Hepatocyte (in vitro differentiated cells): ENCODE results near the gene GJB5. TPM values are rescaled to one million over a fixed set of nuclear protein-coding genes. Genes with fewer than 3 reads are reported as not detected.

Experiments used
- DNase-seq: peaks from one replicate; pipeline ENCODE4 v3.0.0-alpha.2; 2016; ENCODE audit warnings: low spot score
- H2AFZ ChIP-seq: fragments of 200-600 bp; sonication (generic); 2 replicates; pipeline ENCODE4 v1.6.0; 2016; ENCODE audit warnings: antibody characterized with exemption, mild to moderate bottlenecking
- H3K27ac ChIP-seq: fragments of 200-600 bp; sonication (generic); 2 replicates; pipeline ENCODE4 v1.5.1; 2016; ENCODE audit warnings: mild to moderate bottlenecking
- H3K27me3 ChIP-seq: fragments of 200-600 bp; sonication (generic); 2 replicates; pipeline ENCODE4 v1.6.1; 2016
- H3K36me3 ChIP-seq: fragments of 200-600 bp; sonication (generic); replicated peaks from 2 replicates; pipeline ENCODE4 v1.5.1; 2016; ENCODE audit warnings: low read depth; ENCODE audit not compliant: insufficient read depth
- H3K4me1 ChIP-seq: fragments of 200-600 bp; sonication (generic); 2 replicates; pipeline ENCODE4 v1.5.1; 2016; ENCODE audit warnings: mild to moderate bottlenecking, moderate library complexity; ENCODE audit not compliant: insufficient read depth
- H3K4me2 ChIP-seq: fragments of 200-600 bp; sonication (generic); 2 replicates; pipeline ENCODE4 v1.6.0; 2016
- H3K4me3 ChIP-seq: fragments of 200-600 bp; sonication (generic); 2 replicates; pipeline ENCODE4 v1.5.1; 2016; ENCODE audit warnings: mild to moderate bottlenecking
- H3K79me2 ChIP-seq: fragments of 200-600 bp; sonication (generic); 2 replicates; pipeline ENCODE4 v1.6.0; 2017; ENCODE audit warnings: mild to moderate bottlenecking
- H3K9me2 ChIP-seq: fragments of 200-600 bp; sonication (generic); replicated peaks from 2 replicates; pipeline ENCODE4 v1.6.0; 2017; ENCODE audit warnings: mild to moderate bottlenecking; ENCODE audit not compliant: insufficient read depth
- H3K9me3 ChIP-seq: fragments of 200-600 bp; sonication (generic); 2 replicates; pipeline ENCODE4 v1.5.1; 2016; ENCODE audit warnings: low read depth, mild to moderate bottlenecking
- H4K20me1 ChIP-seq: fragments of 200-600 bp; sonication (generic); 2 replicates; pipeline ENCODE4 v1.6.0; 2016; ENCODE audit warnings: mild to moderate bottlenecking; ENCODE audit not compliant: insufficient read depth, poor library complexity, severe bottlenecking
- EZH2 ChIP-seq: fragments of 200-600 bp; sonication (generic); IDR thresholded peaks from 2 replicates; pipeline ENCODE4 v1.6.1; 2016; ENCODE audit warnings: antibody characterized with exemption, mild to moderate bottlenecking, borderline replicate concordance
- EZH2phosphoT487 ChIP-seq: fragments of 200-600 bp; sonication (generic); IDR thresholded peaks from one replicate; pipeline ENCODE4 v1.6.1; 2018; ENCODE audit warnings: antibody characterized with exemption, mild to moderate bottlenecking, low read depth, moderate library complexity; ENCODE audit not compliant: unreplicated experiment, severe bottlenecking
- WGBS: methylation state at CpG from one replicate; pipeline ENCODE4 v1.1.6; 2016; ENCODE audit warnings: low lambda C conversion rate; ENCODE audit errors: missing lambda C conversion rate; 5-methylcytosine and 5-hydroxymethylcytosine counted together
- polyA plus RNA-seq: library from polyadenylated mRNA; unstranded; fragments of >200 nt; fragmentation: Nextera tagmentation; extraction: Ambion mirVana; gene quantifications from 2 replicates; pipeline ENCODE4 v1.2.1, GENCODE V29; 2016
- total RNA-seq: library from RNA; depleted of rRNA; stranded (reverse); fragments of >200 nt; gene quantifications from 2 replicates; pipeline ENCODE4 v1.2.3, GENCODE V29; 2014
- TF ChIP-seq, protein P1 (sequence below): fragments of 200-600 bp; sonication (generic); IDR thresholded peaks from 2 replicates; pipeline ENCODE4 v1.5.1; 2016; ENCODE audit warnings: antibody characterized with exemption, mild to moderate bottlenecking; ENCODE audit not compliant: poor library complexity

The GJB5 gene
- total and polyA plus RNA-seq, 2 experiments from 2014 or later: 0.80 to 0.85 TPM

- H3K4me2 ChIP-seq: no peak overlapping the region
- no peaks in the 10 kb centered on the region for H4K20me1 ChIP-seq
- H3K9me3 ChIP-seq: no peaks in the 10 kb centered on the region
- no peak overlapping the region for H3K4me3 ChIP-seq
- no peak overlapping the region for H3K27ac ChIP-seq
- H3K79me2 ChIP-seq: no peaks in the 10 kb centered on the region
- H2AFZ ChIP-seq: no peak overlapping the region
- H3K9me2 ChIP-seq: no peaks in the 10 kb centered on the region
- DNase-seq: no peak
- no peaks in the 10 kb centered on the region for H3K4me1 ChIP-seq
- no peaks in the 10 kb centered on the region for H3K27me3 ChIP-seq
- no peaks in the 10 kb centered on the region for H3K36me3 ChIP-seq
- TF ChIP-seq, protein P1, sequence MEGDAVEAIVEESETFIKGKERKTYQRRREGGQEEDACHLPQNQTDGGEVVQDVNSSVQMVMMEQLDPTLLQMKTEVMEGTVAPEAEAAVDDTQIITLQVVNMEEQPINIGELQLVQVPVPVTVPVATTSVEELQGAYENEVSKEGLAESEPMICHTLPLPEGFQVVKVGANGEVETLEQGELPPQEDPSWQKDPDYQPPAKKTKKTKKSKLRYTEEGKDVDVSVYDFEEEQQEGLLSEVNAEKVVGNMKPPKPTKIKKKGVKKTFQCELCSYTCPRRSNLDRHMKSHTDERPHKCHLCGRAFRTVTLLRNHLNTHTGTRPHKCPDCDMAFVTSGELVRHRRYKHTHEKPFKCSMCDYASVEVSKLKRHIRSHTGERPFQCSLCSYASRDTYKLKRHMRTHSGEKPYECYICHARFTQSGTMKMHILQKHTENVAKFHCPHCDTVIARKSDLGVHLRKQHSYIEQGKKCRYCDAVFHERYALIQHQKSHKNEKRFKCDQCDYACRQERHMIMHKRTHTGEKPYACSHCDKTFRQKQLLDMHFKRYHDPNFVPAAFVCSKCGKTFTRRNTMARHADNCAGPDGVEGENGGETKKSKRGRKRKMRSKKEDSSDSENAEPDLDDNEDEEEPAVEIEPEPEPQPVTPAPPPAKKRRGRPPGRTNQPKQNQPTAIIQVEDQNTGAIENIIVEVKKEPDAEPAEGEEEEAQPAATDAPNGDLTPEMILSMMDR: no peak
- TF ChIP-seq EZH2phosphoT487 (no peak), EZH2 (no peak)
- WGBS: 81% methylated on average over 3 of the region's 3 CpGs
Measured at GRCh38 chr1:34715139-34715538, 39.7 kb upstream of the GJB5 start.

DNA sequence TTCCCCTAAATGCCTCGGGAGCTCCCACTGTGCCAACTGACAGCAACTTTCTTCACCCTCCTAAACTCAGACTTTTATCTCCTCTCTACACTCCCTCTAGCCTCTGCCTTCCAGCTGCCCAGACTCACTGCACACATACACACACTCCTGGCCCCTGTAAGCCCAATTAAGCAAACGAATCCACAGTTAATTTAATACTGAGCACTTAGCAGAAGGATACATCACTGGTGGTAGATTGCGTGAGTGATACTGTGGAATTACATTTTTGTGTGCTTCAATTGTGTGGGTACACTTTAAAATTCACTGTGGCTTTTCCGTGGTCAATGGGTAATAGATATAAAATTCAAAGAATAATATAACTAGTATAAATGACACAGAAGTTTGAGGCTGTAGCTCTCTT, 33.6 kb upstream of the GJB5 start:
- Histone ChIP-seq H3K79me2 (no peaks in the 10 kb centered on the region), H4K20me1 (no peaks in the 10 kb centered on the region), H3K4me1 (no peaks in the 10 kb centered on the region), H3K9me2 (no peaks in the 10 kb centered on the region), H3K36me3 (no peaks in the 10 kb centered on the region), H2AFZ (no peak overlapping the region), H3K27ac (no peak overlapping the region), H3K4me3 (no peak overlapping the region), H3K9me3 (no peaks in the 10 kb centered on the region), H3K4me2 (no peak overlapping the region), H3K27me3 (no peaks in the 10 kb centered on the region)
- WGBS: 77% methylated on average over 4 of the region's 4 CpGs
- TF ChIP-seq EZH2phosphoT487 (no peak), EZH2 (no peak)
- TF ChIP-seq, protein P1: no peak
- no peak for DNase-seq

GRCh38 chr1:34721646-34722355, 33.0 kb upstream of the GJB5 start:
- DNase-seq: no peak
- no peak overlapping the region for H2AFZ ChIP-seq
- TF ChIP-seq EZH2 (no peak), EZH2phosphoT487 (no peak)
- TF ChIP-seq, protein P1: no peak
- WGBS: 87% methylated on average over 6 of the region's 6 CpGs
- H3K4me3 ChIP-seq: no peak overlapping the region
- H3K36me3 ChIP-seq: no peaks in the 10 kb centered on the region
- no peaks in the 10 kb centered on the region for H4K20me1 ChIP-seq
- no peak overlapping the region for H3K27ac ChIP-seq
- H3K27me3 ChIP-seq: no peaks in the 10 kb centered on the region
- H3K79me2 ChIP-seq: no peaks in the 10 kb centered on the region
- no peaks in the 10 kb centered on the region for H3K9me3 ChIP-seq
- no peaks in the 10 kb centered on the region for H3K9me2 ChIP-seq
- no peaks in the 10 kb centered on the region for H3K4me1 ChIP-seq
- no peak overlapping the region for H3K4me2 ChIP-seq
